ENCODE data around the gene BLNK.

Gene BLNK

DNA sequence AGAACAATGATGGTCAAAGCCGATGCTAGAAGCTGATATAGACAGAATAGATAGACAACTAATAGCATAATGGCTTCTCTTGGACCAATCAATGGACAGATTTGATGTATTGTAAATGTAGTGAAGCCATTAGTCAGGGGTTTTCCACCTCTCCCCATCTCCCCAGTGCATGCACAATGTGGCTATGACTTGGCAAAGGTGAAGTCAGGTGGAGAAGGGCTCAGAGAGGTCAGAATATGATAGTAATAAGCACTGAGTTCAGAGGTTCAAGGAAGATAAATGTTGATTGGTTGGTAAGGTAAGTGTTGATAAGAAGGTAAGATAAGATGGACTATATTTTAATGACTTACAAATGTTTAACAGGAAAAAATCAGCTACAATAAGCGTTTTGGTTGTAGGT, 28.5 kb downstream of the BLNK start:
- TF ChIP-seq, protein P1, sequence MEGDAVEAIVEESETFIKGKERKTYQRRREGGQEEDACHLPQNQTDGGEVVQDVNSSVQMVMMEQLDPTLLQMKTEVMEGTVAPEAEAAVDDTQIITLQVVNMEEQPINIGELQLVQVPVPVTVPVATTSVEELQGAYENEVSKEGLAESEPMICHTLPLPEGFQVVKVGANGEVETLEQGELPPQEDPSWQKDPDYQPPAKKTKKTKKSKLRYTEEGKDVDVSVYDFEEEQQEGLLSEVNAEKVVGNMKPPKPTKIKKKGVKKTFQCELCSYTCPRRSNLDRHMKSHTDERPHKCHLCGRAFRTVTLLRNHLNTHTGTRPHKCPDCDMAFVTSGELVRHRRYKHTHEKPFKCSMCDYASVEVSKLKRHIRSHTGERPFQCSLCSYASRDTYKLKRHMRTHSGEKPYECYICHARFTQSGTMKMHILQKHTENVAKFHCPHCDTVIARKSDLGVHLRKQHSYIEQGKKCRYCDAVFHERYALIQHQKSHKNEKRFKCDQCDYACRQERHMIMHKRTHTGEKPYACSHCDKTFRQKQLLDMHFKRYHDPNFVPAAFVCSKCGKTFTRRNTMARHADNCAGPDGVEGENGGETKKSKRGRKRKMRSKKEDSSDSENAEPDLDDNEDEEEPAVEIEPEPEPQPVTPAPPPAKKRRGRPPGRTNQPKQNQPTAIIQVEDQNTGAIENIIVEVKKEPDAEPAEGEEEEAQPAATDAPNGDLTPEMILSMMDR (IDR thresholded peaks at IDR 0.05): no peak

DNA sequence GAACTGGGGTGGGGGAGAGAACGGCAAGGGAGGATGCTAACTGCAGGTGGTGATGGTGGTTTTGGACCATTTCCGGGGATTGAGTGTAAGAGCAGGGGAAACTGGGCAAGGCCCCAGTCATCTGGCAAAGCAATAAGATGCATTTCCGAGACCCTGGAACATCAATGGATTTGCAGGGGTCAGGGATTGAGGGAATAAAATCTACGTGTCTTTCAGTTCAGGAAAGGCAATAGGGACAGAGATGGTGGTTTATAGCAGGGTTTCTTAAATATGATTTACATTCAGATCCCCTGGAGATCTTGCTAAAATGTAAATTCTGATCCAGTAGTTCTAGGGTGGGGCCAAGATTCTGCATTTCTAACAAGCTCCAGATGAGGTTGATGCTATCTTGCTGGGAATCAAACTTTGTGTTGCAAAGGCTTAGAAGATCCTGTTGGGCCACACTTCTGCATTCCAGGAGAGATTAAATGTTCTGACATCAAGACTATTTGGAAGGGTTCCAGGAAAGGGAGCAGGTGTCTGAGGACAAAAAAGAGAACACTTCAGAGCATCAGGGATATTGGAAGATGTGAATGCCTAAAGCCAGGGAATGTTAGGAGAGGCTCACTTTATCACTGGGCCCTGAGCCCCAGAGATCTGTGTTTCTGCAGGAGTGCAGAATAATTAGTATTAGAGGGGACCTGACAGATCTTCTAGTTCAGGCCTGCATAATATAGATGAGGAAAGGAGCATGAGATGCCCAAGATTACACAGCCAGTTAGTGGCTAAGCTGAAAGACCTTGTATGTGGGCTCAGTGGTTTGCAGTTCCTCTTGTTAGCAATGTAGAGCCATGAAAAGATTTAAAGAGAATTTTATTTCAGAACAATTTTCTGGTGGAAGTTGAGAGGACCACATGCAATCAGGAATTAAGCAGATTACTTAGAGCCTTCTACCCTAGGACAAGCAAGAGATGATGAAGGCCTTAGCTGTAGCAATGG, 32.4 kb downstream of the BLNK start:
- no peak for DNase-seq (ENCODE audit: low spot score)
- Histone ChIP-seq H3K4me3 (no peak overlapping the region), H3K27ac (no peak overlapping the region)
- TF ChIP-seq, protein P1 (IDR thresholded peaks at IDR 0.05): no peak

More for the DNA sequence above, 28.5 kb downstream of the BLNK start:
- no peak for DNase-seq (ENCODE audit: low spot score)
- Histone ChIP-seq H3K27ac (no peak overlapping the region), H3K4me3 (no peak overlapping the region)

DNA sequence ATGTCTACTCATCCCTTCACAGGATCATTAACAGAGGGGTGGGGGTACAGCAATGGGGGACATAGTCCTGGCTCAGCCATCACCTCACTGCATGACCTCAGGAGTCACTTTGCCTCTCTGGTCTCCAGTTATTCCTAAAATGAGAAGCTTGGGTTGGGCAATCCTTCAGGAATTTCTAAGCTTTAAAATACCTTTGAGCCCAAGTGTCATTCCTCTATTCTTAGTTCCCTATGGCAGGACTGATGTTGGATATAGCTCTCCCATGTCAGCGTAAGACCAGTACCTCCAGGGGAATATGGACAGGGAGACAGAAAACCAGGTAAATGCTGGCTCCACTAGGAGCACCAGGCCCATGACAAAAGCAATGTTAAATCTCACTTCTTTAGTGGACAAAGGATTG, 34.5 kb downstream of the BLNK start:
- H3K27ac ChIP-seq: no peak overlapping the region
- TF ChIP-seq, protein P1 (IDR thresholded peaks at IDR 0.05): no peak
- no peak overlapping the region for H3K4me3 ChIP-seq
- no peak for DNase-seq (ENCODE audit: low spot score)

DNA sequence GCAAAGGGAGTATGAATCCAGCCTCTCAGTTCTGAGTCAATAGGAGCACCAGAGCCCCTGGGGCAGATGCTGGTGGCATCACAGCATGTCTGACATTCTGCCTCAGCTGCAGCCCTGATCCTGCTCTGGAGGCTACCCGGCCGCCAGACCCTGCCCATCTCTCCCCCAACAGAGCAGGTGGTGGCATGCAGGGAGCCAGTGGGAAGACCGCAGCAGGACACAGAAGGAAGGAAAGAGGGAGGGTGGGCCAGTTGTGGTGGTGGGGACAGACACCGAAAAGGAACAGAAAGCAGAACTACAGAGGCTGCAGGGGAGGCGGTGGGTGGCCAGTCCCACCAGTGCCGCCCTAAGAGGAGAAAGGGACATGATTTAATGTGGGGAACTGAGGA, 35.3 kb downstream of the BLNK start:
- Histone ChIP-seq H3K4me3 (no peak overlapping the region), H3K27ac (no peak overlapping the region)
- TF ChIP-seq, protein P1 (IDR thresholded peaks at IDR 0.05): no peak
- DNase-seq (ENCODE audit: low spot score): no peak

DNA sequence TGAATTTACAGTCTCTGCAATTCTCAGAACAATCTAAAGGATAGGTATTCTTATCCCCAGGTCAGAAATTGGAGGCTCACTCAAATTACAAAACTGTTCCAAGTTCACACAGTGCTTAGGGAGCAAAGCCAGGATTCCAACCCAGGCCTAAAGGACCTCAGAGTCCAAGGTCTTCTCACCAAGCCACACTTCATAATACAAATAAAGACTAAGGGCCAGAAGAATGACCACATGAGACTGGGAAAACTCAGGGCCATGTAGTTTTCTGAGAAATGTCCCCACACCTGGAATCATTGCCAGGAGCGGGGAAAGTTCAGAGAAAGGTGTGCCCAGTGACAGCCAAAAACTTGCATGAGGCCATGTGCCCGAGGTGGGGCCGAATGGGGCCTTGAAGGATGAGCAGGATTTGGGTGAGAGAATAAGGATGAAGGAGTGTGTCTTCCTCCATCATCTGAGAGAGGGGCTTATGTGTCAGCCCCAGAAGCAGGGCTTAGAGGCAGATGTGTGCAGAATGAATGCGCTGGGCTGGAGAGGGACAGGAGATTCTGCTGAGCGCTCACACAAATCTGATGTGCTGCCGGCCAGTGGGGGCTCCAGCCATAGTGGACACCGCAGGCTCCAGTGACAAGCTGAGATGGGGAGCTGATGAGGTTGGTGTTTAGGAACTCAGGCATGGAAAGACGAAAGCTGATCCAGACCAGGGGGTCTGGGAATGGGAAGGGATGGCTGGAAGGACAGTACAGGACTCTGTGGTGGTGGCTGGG, 35.9 kb downstream of the BLNK start:
- no peak overlapping the region for H3K4me3 ChIP-seq
- TF ChIP-seq, protein P1 (IDR thresholded peaks at IDR 0.05): no peak
- no peak overlapping the region for H3K27ac ChIP-seq
- no peak for DNase-seq (ENCODE audit: low spot score)

DNA sequence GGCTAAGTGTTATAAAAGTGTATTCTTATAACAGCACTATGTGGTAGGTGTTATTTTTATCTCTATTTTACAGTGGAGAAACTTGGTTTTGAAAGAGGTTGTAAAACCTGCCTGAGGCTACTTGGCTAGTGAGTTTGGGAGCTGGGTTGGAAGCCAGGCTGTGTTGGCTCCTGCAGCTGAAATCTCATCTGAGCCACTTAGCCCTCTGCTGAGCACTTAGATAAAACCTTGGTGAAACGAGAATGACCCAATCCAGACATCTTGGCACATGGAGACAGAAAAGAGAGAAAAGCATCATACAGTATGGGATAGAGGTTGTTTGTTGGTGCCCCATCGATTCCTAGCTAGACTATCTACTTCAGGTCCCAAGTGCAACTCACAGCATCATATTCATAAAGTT, 37.4 kb downstream of the BLNK start:
- Histone ChIP-seq H3K4me3 (no peak overlapping the region), H3K27ac (no peak overlapping the region)
- TF ChIP-seq, protein P1 (IDR thresholded peaks at IDR 0.05): no peak
- no peak for DNase-seq (ENCODE audit: low spot score)

Measured in coronary artery (tissue), 2 donors.